Activated T-cell treated with anti-CD3 and anti-CD28 coated beads, Interleukin-2, amount 50 U/mL, for 1 hour (primary cell): ENCODE results near the gene SYTL1.

Source experiments
- DNase-seq: peaks from one replicate; pipeline ENCODE4 v3.0.0-alpha.2; 2020

Gene SYTL1

DNA sequence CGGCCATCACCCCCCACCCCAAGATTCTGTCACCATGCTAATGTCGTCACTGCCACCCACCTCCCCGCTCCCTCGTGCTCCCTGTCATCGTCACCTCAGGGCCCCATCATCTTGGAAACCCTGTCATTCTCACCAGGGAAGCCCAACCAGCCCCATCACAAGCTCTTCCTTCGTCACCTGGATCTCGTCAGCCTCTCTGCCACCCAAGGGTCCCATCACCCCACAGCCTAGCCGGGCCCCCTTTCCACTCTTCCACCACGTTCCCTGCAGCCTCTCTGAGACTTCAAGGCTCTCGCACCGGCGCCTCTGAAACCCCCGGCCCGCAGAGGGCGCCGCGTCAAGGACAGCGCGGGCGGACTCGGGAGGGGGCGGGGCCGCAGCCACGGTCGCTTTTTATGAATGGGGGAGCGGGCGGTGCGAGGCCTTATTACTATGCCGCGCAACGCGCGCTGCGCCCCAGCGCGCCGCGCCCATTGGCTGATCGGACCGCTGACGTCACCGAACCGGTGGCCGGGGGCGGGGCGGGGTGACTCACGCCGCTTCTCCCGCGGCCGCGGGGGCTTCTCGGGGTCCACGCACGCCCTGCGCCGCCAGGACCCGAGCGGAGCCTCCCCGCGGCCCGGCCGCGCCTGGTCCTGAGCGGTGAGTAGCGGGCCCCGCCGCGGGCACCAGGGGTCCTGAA, 50.4 kb downstream of the SYTL1 start, which contains the start of gene GPR3:
TSS of gene GPR3 (plus strand) at position 527 of the 682 bp plus-strand sequence. CDS start 1,177 bp downstream, outside the sequence.
- peak; percentile 96 for DNase-seq

DNA sequence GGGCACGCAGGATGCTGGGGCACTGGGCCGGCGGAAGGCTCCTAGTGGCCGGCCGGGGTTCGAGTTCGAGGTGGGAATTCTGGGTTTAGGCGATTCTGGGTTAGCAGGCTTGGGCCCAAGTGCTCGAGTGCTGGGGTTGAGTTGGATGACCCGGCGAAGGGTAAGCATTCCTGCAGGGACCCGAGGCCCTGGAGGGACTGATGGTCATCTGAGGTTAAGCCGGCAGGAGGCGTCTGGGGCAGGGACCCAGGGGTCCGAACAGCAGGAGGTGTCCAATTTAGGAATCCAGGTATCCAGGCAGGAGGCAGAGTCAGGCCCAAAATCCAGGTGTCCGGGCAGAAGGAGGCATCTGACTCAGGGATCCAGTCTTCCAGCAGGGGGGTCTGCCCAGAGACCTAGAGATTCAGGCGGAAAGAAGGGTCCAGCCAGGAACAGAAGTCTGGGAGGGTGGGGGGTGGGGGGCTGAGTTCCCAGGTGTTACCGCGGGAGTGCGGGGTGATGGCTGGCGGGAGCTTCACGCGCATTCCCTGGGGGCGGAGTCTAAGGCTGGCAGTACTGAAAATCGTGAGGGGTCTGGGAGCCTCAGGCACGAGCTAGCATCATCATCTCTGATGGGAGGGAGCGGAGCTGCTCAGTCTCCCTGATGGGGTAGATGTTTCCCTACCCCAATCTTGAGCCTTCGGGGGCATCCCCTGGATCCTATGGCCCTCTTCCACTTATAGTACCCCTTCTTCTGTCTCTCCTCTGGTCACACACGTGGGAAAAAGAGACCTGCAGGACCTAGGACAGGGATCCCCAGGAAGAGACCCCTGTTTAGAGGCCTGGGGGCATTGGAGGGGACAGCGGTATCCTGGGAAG, 51.2 kb downstream of the SYTL1 start:
- DNase-seq = no peak

DNA sequence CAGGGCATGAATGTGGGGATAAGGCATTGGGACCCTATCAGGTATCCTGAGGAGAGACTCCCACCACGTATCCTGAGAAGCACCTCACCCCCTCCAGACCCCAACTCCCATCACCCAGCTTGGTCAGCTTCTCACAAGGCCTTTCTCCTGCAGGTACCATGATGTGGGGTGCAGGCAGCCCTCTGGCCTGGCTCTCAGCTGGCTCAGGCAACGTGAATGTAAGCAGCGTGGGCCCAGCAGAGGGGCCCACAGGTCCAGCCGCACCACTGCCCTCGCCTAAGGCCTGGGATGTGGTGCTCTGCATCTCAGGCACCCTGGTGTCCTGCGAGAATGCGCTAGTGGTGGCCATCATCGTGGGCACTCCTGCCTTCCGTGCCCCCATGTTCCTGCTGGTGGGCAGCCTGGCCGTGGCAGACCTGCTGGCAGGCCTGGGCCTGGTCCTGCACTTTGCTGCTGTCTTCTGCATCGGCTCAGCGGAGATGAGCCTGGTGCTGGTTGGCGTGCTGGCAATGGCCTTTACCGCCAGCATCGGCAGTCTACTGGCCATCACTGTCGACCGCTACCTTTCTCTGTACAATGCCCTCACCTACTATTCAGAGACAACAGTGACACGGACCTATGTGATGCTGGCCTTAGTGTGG, 51.9 kb downstream of the SYTL1 start:
- no peak for DNase-seq

DNA sequence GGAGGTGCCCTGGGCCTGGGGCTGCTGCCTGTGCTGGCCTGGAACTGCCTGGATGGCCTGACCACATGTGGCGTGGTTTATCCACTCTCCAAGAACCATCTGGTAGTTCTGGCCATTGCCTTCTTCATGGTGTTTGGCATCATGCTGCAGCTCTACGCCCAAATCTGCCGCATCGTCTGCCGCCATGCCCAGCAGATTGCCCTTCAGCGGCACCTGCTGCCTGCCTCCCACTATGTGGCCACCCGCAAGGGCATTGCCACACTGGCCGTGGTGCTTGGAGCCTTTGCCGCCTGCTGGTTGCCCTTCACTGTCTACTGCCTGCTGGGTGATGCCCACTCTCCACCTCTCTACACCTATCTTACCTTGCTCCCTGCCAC, 52.4 kb downstream of the SYTL1 start:
- no peak for DNase-seq

DNA sequence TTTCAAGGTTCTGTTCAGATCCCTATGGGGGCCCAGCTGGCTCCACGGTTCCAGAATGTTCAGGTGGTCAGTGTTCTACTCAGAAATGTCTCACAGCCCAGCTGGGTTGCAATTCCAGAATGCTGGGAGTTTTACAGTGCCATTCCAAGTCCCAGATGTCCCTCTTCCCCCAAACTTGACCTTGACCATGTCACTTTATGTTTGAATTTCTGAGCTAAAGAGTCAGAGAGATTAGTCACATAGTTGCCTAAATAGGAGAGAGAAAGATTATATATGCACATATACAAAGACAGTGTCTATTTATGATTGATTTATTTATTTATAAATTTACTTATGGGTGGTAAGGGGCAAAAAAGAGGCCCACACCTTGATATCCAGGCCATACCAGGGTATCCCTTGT, 53.1 kb downstream of the SYTL1 start:
- DNase-seq = no peak

DNA sequence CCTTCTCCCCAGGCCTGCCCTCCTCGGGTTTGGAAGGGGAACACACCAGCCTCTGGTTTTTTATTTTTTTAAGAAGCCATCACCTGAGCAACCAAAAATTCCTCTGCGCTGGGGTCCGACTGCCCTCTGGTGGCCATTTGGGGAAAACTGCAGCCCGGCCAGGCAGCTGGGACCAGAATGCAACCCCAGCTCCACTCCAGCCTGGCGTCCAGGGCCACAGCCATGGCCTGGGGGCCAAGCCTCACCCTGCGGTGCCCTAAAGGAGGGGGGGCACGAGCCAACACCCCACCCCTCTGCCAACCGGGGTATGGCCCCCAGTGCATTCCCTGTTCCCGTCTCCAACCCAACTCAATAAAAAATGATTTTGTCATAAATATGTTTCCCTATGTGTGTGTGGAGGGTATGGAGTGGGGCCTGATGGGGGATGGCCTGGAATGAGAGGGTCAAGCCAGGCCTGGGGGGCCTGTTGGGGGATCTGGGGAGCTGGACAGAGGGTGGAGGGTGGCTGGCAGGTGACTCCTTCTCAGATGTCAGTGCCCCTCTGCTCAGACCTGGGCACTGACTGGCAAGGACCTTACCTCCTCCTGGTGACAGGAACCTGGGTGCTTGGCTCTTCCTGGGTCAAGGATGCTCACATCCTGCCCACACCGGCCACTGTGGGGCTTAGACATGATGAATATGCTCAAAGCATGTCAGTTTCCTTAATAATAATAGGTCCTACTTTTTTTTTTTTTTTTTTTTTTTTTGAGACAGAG, 53.8 kb downstream of the SYTL1 start:
- DNase-seq = peak; percentile 84

DNA sequence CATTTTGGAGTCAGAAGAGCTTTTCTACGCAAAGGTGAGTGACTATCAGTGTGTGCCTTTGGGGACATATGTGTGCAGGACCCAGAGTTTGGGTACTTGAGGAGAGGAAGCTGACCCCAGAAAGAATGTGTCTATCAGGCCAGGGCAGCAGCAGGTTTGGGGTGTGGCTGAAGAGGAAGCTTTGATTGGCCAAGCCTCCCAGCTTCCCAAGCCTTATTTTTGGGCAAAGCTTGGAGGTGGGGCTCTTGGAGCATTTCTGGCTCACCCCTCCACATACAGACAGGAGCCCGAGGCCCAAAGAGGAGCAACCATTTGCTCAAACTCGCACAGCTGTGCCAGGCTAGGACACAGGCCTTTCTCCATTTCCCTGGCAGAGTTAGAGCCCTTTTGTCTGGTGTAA, 55.3 kb downstream of the SYTL1 start:
- DNase-seq = no peak

DNA sequence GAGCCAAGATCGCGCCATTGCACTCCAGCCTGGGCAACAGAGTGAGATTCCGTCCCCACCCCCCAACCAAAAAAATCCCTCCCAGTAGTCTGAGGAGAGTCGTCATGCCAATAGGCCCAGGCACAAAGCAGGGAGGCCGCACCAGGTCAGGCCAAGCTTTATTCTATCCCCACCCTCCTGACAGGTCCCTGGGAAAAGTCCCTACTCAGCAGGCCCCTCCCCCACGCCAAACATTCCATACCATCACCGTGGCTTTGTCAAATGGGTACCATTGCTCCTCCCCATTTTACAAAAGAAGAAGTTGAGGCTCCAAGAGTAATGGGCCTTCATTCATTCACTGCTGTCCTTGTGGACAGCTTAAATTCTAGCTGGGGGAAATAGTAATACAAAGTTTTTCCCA, 55.9 kb downstream of the SYTL1 start:
- no peak for DNase-seq

DNA sequence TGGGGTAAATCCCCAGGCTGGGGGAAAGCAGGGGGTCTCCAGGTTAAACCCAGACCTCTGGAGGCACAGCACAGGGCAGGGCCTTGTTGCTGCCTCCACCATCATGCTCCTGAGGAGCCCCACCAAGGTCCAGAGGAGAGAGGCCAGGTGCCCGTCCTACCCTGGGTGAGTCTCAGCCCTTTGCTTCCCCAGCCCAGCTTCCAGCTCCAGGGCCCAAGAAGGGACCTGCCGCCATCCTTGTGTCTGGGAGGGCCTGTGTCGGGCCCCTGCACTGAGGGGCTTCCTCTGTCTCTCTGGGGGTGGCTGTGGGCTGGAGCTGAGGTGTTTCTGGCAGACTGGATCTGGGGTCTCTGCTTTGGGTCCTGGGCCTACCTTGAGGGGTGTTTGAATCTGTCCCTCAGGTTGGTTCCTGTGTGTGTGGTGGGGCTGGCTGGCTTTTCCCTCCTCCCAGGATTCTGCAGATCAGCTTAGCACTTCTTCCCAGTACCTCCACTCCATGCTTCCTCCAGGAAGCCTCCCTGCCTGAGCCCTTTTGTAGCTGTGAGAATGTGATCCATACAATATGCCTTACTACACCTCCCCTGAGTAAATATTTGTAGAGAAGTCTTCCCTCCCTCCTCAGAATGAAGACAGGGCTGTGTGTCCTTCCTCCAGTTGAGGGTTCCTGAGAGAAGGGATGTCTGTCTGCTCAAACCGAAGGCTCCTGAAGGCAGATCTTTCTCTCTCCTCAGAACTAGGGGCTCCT, 56.8 kb downstream of the SYTL1 start:
- no peak for DNase-seq

DNA sequence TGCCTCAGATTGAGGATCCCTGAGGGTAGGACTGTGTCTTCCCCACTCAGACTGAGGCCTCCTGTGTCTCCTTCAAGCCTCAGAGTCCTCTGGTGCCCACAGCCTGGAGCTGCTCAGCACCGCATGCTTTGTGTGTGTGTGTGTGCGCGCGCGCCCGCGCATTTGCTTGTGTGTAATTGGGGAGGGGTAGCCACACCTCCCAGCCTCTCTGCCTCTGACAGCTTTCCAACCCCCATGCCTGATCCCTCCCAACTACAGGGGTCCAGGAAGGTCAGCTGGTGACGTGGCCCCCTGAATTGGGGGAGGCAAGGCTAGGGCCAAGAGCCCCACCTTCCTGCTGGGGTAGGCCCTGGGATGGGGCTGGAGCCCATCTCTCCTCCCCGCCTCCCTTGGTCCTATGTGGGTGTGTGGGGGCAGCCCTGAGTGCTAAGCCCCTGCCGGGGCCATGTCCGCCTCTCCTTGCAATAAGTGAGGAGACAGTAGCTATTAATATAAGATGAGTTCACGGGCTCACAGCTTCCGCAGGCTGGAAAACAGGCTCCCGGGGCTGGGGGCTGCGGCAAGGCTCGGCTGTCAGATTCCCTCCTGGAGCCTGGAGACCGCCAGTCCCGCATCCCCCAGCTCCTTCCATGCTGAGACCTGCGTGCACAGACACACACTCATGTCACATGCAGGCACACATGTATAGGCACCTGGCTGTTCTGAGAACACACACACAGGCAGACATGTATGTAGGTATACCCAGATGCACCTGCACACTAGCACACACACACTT, 57.6 kb downstream of the SYTL1 start:
- DNase-seq = no peak

DNA sequence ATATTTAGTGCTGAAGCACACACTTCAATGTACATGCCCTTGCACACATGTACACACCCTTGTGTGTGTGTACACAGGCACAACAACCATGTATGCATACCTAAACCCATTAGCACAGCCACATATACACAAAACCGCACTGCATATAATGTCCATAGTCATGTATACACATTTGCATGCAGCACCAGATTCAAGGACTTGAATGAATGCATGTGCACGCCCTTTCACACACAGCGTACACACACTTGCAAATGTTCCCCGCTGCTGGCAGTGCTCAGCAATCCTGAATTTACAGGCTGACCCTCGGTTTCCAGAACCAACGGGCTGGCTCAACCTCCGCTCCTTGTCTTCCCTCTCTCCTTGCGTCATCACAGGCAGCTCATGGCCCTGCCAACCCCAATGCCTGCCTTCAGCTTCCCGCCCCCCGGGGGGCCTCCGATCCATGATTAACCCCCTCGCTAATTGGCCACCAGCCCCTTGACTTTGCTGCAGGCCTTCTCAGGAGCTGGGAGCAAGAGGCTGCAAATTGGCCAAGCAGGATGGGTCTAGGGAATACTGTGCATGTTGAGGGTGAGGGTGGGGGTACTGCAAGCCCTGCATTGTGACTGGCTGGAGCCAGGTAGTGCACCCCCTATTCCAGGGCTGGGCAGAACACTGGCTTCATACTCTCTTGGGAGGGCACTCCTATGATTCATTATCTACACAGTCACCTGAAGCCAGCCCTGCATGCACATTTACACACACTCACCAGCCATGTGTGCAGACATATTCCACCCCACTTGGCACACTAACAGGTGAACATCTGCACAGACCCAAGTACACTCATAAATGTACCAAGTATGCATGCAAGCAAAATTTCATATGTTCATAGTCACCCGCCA, 58.5 kb downstream of the SYTL1 start:
- no peak for DNase-seq

DNA sequence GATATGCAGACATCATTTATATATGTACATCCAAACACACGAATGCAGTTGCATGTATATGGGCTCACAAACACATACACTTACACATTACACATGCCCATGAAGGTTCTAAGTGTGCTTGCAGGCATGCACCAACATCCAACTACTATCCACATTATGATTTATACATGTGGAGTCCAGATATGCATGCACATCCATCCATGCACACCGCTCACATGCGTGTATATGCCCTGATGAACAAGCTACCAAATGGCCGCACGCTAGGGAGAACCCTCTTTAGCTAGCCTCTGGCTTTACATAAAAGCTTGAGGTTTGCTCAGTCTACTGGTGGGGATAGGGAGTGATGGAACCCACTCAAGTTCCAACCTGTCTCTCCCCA, 59.1 kb downstream of the SYTL1 start:
- no peak for DNase-seq

DNA sequence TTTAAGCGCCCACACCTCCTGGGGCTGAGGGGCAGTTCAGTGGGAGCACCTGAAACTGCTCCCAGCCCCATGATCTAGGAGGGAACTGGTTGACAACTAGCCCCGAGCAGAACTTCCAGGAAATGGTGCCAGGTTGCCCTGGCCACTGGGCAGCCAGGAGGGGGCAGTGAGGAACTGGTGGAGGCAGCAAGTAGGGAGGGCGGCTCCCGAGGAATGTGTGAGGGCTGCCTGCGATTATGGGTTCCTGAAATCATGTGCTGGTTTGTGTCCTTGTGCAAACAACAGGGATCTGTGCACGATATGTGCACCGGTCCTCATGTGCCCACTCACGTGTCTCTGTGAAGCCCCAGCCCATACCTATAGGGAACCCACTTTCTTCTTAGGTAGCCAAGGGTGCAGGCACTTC, 60.5 kb downstream of the SYTL1 start:
- no peak for DNase-seq

DNA sequence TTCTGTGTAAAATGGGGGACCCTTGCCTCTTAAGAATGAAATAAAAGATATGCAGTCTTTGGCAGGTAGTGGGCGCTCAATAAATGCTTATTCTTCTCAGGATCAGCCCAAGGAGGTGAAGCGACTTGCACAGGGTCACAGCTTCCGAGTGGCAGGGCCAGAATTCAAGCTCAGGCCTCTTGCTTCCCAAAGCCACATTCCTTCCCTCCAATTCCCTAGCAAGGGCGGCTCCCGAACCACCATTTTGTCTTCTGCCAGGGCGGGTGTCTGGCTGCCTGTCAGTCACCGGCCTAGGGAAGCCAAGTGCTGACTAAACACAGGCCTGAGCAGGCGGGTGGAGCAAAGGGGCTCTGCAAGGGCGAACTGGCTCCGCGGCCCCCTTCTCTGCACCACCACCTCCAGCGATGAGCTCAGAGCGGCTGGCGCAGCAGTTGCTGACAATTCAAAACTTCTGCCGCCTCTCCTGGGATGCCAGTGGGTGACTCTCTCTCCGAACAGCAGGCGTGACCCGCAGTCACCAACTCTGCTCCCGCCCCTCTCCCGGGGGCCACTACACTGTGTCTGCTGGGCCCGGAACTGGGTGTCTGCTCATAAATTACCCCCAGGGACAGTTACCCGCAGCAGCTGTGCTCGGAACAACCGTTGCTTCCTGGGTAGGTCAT, 61.4 kb downstream of the SYTL1 start:
- DNase-seq = peak; percentile 48
